Esophagus squamous epithelium (tissue), 5 donors: ENCODE data around the gene ZNF716. TPM values are rescaled to one million over a fixed set of nuclear protein-coding genes. Genes with fewer than 3 reads are reported as not detected.

Experiments used
- DNase-seq: peaks from one replicate; lab custom pipeline; 2025; lab: John Stamatoyannopoulos, UW
- H3K27ac ChIP-seq, 4 donors: fragments of 200-600 bp; sonication (generic); one replicate each; pipeline ENCODE4 v1.5.1; 2016 to 2019; ENCODE audit warnings: mild to moderate bottlenecking in 1 of 4
- H3K27me3 ChIP-seq, 4 donors: fragments of 200-600 bp; sonication (generic); 1 replicate in 3 of 4; 2 replicates in 1 of 4; pipeline versions ENCODE4 v1.5.1 to v1.6.0; 2017 to 2021; ENCODE audit warnings: antibody characterized with exemption in 1 of 4
- H3K36me3 ChIP-seq, 3 donors: fragments of 200-600 bp; sonication (generic); one replicate each; pipeline ENCODE4 v1.5.1; 2016 to 2019
- H3K4me1 ChIP-seq, 3 donors: fragments of 200-600 bp; sonication (generic); one replicate each; pipeline ENCODE4 v1.5.1; 2017 to 2019
- H3K4me3 ChIP-seq, 4 donors: fragments of 200-600 bp; sonication (generic); 1 replicate in 3 of 4; 2 replicates in 1 of 4; pipeline ENCODE4 v1.5.1; 2016 to 2019; ENCODE audit warnings: mild to moderate bottlenecking in 2 of 4, moderate library complexity in 1 of 4
- H3K9me3 ChIP-seq, 3 donors: fragments of 200-600 bp; sonication (generic); one replicate each; pipeline ENCODE4 v1.5.1; 2016 to 2019
- CTCF ChIP-seq, 6 experiments: fragments of 450-650 bp in 4 of 6; fragments of 200-600 bp in 2 of 6; sonication (generic) in 2 of 6; IDR thresholded peaks; one replicate each; pipeline ENCODE4 v1.5.1; 2016 to 2019; ENCODE audit warnings: antibody characterized with exemption in 6 of 6, mild to moderate bottlenecking in 4 of 6, moderate library complexity in 4 of 6
- POLR2A ChIP-seq, 4 donors: fragments of 450-650 bp; IDR thresholded peaks; one replicate each; pipeline ENCODE4 v1.6.1; 2017; ENCODE audit warnings: antibody characterized with exemption in 4 of 4, mild to moderate bottlenecking in 4 of 4, moderate library complexity in 3 of 4
- WGBS, 2 donors: methylation state at CpG; one replicate each; pipeline ENCODE4 v1.1.5; 2018; 5-methylcytosine and 5-hydroxymethylcytosine counted together
- intact Hi-C: fragments of 100-400 bp; cut with DNase I; formaldehyde crosslinking; loops from one replicate; pipeline ENCODE4 v1.15.0; 2022
- total RNA-seq, 4 donors: library from RNA; depleted of rRNA; stranded (reverse); fragments of >200 nt; gene quantifications; one replicate each; pipeline ENCODE4 v1.1.0, GENCODE V29; 2016
- donor health status: DM: yes; HTN: yes; CAD: no.

The ZNF716 gene
- total RNA-seq, 4 donors from 2014 or later = not detected

GRCh38 chr7:57425969-57426628 is 23.9 kb upstream of the ZNF716 start:
- H3K4me3 ChIP-seq = no peak overlapping the region
- peaks cover 0 to 6% (median 0%) of the 10 kb centered on the region in 4 donors for H3K27me3 ChIP-seq
- H3K4me1 ChIP-seq = no peaks in the 10 kb centered on the region
- no peaks in the 10 kb centered on the region for H3K36me3 ChIP-seq
- H3K27ac ChIP-seq = no peak overlapping the region
- peaks cover 0 to 28% (median 13%) of the 10 kb centered on the region in 3 donors for H3K9me3 ChIP-seq
- WGBS, 2 donors = 96% methylated on average over 5 of the region's 29 CpGs; no CpG with 5 or more reads in 1 of the 2 donors
- intact Hi-C loops = no loop called here
- TF ChIP-seq CTCF (IDR thresholded peaks at IDR 0.05) = no peak
- no peak for TF ChIP-seq POLR2A (IDR thresholded peaks at IDR 0.05)
- DNase-seq = no peak

GRCh38 chr7:57426629-57427003 is 23.4 kb upstream of the ZNF716 start:
- TF ChIP-seq POLR2A (IDR thresholded peaks at IDR 0.05) (no peak), CTCF (IDR thresholded peaks at IDR 0.05) (no peak)
- H3K36me3 ChIP-seq = no peaks in the 10 kb centered on the region
- H3K27me3 ChIP-seq = peaks cover 0 to 6% (median 0%) of the 10 kb centered on the region in 4 donors
- no peak overlapping the region for H3K4me3 ChIP-seq
- intact Hi-C loops = no loop called here
- 0 to 100% methylated on average over 1 to 2 of the region's 11 CpGs for WGBS, 2 donors
- H3K27ac ChIP-seq = no peak overlapping the region
- no peaks in the 10 kb centered on the region for H3K4me1 ChIP-seq
- peaks cover 0 to 28% (median 13%) of the 10 kb centered on the region in 3 donors for H3K9me3 ChIP-seq
- no peak for DNase-seq

- H3K9me3 ChIP-seq = peaks cover 0 to 28% (median 13%) of the 10 kb centered on the region in 3 donors
- no peak for TF ChIP-seq POLR2A (IDR thresholded peaks at IDR 0.05)
- no peak for TF ChIP-seq CTCF (IDR thresholded peaks at IDR 0.05)
- H3K27ac ChIP-seq = no peak overlapping the region
- H3K36me3 ChIP-seq = no peaks in the 10 kb centered on the region
- 90% methylated on average over 4 of the region's 10 CpGs; no CpG with 5 or more reads in 1 of the 2 donors for WGBS, 2 donors
- no peak overlapping the region for H3K4me3 ChIP-seq
- DNase-seq = no peak
- no peaks in the 10 kb centered on the region for H3K4me1 ChIP-seq
- H3K27me3 ChIP-seq = peaks cover 0 to 6% (median 0%) of the 10 kb centered on the region in 4 donors
- intact Hi-C loops = no loop called here
Measured at GRCh38 chr7:57427146-57427545, 22.8 kb upstream of the ZNF716 start.

- intact Hi-C loops = no loop called here
- no peaks in the 10 kb centered on the region for H3K4me1 ChIP-seq
- H3K27me3 ChIP-seq = peaks cover 0 to 6% (median 0%) of the 10 kb centered on the region in 4 donors
- H3K4me3 ChIP-seq = no peak overlapping the region
- no peak overlapping the region for H3K27ac ChIP-seq
- no peak for DNase-seq
- H3K36me3 ChIP-seq = no peaks in the 10 kb centered on the region
- 82 to 86% methylated on average over 3 to 6 of the region's 8 CpGs for WGBS, 2 donors
- H3K9me3 ChIP-seq = peaks cover 0 to 28% (median 13%) of the 10 kb centered on the region in 3 donors
- TF ChIP-seq POLR2A (IDR thresholded peaks at IDR 0.05) = no peak
- TF ChIP-seq CTCF (IDR thresholded peaks at IDR 0.05) = no peak
Measured at GRCh38 chr7:57427594-57427993, 22.4 kb upstream of the ZNF716 start.

- H3K9me3 ChIP-seq = peaks cover 0 to 10% (median 4%) of the 10 kb centered on the region in 3 donors
- H3K27ac ChIP-seq = no peak overlapping the region
- no peak for DNase-seq
- no peak for TF ChIP-seq POLR2A (IDR thresholded peaks at IDR 0.05)
- TF ChIP-seq CTCF (IDR thresholded peaks at IDR 0.05) = no peak
- no peaks in the 10 kb centered on the region for H3K4me1 ChIP-seq
- 28 to 32% methylated on average over 3 of the region's 3 CpGs for WGBS, 2 donors
- intact Hi-C loops = no loop called here
- H3K4me3 ChIP-seq = no peak overlapping the region
- no peaks in the 10 kb centered on the region for H3K36me3 ChIP-seq
- no peaks in the 10 kb centered on the region for H3K27me3 ChIP-seq
Measured at GRCh38 chr7:57432583-57432982, 17.4 kb upstream of the ZNF716 start.
